GM21423 (cell line): Measurements from ENCODE around the gene RIN3.

Source experiments
- ATAC-seq: cut with Tn5 transposase; IDR thresholded peaks from one replicate; pipeline ENCODE4 v1.9.1; 2021; ENCODE audit warnings: mild to moderate bottlenecking, moderate library complexity; ENCODE audit not compliant: unreplicated experiment

RIN3 gene

DNA sequence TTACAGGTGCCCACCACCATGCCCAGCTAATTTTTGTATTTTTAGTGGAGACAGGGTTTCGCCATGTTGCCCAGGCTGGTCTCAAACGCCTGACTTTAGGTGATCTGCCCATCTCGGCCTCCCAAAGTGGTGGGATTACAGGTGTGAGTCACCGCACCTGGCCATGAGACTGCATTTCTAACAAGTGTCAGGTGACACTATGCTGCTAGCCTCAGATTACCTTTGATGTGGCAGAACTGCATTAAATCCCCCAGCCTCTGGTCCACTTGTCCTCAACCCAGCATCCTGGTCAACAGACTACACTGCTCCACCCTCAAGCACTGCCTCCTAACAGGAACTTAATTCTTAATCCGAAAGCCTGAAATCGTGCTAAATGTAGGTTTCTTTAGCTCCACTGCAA lies 221.8 kb downstream of the RIN3 start:
- ATAC-seq, result no peak

DNA sequence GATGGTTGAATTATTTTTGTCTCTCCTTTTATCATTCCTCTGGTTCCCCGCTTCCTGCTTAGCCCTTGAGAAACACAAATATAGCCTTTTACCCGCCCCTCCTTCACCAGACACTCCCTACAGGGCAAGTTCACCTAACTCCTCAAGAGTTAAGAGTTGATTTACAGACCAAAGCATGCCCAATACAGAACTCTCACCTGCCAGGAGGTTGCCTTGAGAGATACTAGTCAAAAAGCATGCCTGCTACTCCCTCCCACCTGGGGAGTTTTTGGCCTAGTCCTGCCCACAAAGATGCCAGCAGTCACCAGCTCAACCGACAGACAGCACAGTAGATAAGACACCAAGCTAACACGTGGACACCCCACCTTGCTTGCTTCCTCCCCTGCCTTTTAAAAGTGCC lies 223.6 kb downstream of the RIN3 start:
- ATAC-seq, result peak; percentile 60

DNA sequence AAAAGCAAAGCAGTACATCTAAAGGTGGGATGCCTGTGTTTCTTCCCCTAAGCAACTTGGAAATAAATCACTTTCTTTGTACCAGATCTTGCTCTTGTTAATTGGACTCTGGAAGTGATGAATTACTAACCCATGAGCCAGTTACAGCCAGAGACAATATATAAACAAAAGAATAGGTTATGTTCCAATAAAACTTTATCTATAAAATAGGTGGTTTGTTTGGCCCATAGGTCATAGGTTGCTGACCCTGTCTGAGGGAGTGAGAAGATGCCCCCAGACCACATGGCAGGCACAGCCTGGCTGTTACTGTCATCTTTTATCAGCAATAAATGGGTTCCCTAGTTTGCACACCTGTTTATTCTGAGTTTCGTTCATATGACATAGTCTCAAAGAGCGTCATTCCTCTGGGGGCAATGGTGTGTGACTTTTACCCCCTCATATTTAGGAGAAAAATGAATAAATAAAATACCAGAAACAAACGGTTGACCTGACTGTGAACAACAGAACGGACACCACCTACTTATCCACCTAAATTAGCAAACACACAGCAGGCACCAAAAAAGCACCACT lies 224.1 kb downstream of the RIN3 start:
- no peak for ATAC-seq
